Epithelial cell of esophagus (primary cell): ENCODE results near the gene TRAPPC12.

Source experiments
- DNase-seq: peaks from one replicate; pipeline ENCODE4 v3.0.0; 2010; ENCODE audit warnings: low read depth
- H3K4me3 ChIP-seq: 2 replicates; pipeline ENCODE4 v1.5.1; 2011; ENCODE audit warnings: mild to moderate bottlenecking, low read length, control low read depth
- TF ChIP-seq, protein P1 (sequence below): IDR thresholded peaks from 2 replicates; pipeline ENCODE4 v1.5.1; 2011; ENCODE audit warnings: low read depth, mild to moderate bottlenecking, low read length, control low read depth, inconsistent platforms; ENCODE audit not compliant: insufficient read depth; ENCODE audit errors: missing control alignments

Gene TRAPPC12

DNA sequence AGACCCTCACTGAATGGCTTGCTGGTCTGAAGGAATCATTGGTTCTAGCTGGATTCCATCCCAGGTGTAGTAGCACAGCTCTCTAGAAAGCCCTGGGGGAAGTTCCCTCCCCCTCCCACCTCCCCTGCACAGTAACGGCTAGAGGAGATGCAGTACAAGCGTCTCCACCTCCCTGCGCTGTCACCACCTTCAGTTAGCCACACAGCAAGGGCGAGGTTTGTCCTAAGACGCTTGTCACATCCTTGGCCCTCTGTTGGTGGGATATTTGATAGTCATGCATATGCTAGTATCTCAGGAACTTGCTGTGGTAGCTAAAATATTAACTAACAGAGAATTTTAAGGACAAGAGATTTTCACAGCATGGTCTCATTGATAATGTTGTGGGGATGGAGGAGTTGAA, 19.4 kb downstream of the TRAPPC12 start:
- DNase-seq = no peak
- TF ChIP-seq, protein P1, sequence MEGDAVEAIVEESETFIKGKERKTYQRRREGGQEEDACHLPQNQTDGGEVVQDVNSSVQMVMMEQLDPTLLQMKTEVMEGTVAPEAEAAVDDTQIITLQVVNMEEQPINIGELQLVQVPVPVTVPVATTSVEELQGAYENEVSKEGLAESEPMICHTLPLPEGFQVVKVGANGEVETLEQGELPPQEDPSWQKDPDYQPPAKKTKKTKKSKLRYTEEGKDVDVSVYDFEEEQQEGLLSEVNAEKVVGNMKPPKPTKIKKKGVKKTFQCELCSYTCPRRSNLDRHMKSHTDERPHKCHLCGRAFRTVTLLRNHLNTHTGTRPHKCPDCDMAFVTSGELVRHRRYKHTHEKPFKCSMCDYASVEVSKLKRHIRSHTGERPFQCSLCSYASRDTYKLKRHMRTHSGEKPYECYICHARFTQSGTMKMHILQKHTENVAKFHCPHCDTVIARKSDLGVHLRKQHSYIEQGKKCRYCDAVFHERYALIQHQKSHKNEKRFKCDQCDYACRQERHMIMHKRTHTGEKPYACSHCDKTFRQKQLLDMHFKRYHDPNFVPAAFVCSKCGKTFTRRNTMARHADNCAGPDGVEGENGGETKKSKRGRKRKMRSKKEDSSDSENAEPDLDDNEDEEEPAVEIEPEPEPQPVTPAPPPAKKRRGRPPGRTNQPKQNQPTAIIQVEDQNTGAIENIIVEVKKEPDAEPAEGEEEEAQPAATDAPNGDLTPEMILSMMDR = no peak

DNA sequence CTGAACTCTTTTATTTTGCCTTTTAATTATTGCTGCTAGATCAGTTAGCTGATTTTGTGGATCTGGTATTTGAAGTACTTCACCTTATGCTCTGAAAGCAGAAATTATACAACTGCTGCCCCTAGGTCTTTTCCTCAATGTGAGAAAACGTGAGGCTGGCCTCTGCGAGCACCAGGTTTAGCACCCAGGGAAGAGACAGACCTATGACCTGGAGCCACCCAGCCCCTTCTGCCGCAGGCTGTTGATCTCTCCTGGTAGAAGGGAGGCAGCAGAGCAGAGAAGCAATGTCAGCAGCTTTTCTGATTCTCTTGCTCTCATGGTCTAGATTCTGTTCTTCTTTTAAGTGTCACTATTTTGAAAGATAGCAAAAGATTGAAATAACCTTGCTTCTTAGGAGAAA, 19.9 kb downstream of the TRAPPC12 start:
- DNase-seq = no peak
- H3K4me3 ChIP-seq = no peak overlapping the region
- TF ChIP-seq, protein P1 = no peak

More for the DNA sequence above, 19.4 kb downstream of the TRAPPC12 start:
- H3K4me3 ChIP-seq = no peak overlapping the region

DNA sequence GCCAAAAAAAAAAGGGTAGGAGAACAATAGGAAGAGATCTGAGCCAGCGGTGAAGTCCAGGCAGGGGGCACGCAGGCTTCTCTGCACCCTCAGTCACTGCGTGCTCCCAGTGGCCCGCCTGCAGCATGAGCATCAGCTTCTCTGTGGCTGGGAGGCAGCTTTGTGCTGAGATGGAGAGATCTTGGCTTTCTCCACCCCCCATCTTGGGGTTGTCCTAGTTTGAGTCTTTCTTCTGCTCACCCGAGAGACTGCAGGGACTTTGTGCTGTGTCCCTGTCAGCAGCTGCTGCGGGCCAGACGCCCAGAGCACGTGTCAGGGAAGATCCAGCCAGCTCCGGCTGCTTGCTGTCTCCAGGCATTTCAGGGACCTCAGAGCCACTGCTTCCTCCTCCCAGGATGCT, 20.3 kb downstream of the TRAPPC12 start:
- no peak for DNase-seq
- H3K4me3 ChIP-seq = no peak overlapping the region
- TF ChIP-seq, protein P1 = no peak

DNA sequence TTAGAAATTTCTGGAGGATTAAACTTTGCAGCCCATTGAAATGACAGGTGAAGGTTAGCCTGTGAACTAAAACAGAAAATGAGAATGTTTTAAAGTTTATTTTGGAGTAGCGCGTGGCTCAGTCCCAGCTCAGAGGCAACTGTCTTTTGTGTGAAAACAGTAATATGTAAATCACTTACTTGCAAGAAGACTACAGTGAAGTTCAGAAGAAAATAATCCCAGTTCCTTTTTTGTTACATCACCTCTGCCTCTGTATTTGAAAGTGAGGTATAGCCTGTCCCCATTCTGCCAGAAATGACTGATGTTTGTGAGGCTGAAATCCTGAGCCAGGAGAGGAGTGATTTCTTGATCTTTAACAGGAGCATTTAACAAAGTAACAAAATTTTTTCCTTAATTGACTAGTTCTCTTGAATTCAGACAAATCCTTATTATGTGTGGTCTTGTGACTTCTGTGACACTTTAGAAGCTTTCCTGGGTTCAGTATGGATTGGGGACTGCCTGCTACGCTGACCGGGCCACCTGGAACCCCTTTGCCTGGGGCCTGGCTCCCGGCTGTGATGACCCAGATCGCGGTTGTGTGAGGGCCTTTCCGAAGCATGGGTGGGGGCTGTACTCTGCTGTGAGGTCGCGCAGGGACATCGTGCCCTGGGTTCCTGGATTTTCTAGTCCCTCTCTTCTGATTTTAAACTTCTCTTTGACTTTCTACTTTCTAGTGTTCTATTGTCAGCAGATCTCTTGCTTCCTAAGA, 24.3 kb downstream of the TRAPPC12 start:
- no peak overlapping the region for H3K4me3 ChIP-seq
- TF ChIP-seq, protein P1 = no peak
- no peak for DNase-seq

DNA sequence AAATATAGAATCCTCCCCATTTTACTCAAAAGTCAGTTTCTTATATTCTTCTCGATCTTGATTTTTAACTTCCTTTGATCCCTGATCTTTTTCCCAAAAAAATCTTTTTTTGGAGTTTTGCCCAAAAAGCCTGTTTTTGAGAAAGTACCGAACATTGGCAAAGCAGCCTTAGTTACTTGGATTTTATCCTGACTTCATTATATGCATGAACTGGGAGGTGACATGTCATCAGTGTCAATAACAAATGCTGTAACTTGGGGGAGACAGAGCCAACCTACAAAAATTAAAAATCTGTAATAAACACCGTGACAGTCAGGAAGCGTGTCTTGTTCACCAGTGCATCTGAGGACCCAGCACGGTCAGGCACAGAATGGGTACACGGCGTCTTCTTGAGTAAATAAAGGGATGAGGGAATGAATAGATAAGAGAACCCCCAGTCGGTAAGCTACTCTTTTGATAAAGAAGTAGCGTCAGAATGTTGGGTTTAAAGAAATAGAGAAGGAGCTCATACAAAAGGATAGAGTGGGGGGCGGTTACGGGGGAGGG, 24.9 kb downstream of the TRAPPC12 start:
- TF ChIP-seq, protein P1 = no peak
- no peak for DNase-seq
- no peak overlapping the region for H3K4me3 ChIP-seq

DNA sequence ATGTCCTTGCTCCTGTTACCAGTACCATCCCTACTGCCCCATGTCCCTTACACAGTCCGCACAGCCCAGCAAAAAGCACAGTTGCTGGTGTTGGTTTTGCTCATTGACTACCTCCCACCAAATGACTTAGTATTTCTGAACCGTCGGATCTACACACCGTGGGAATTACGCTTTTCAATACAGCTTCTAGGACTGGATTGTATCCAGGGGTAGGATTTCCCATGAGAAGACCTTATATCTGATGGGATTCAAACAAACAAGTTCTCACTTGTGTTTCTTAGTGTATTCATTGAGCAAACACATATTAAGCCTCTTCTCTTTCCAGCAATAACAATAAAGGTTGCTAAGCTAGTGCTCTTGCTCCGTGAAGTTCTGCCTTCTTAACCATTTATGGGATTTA, 25.8 kb downstream of the TRAPPC12 start:
- peak; percentile 61 for DNase-seq
- H3K4me3 ChIP-seq = no peak overlapping the region
- TF ChIP-seq, protein P1 = no peak

DNA sequence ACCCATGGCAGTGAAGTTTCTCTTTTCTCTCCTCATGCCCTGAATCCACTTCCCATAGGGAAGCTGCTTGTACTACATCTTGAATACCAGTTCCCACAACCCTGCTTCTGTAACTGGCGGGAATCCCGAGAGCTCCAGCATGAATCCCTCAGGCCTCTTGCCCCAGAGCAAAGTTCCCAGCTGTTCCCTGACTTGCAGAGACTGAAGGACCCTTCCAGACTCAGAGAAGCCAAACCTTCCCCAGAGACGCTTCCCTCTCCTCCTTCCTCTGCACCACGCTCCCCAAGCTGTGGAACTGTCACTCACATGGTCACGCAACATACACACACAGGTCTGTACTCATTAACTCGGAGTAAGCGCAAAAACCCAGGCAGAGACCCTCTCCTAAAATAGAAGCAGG, 26.4 kb downstream of the TRAPPC12 start:
- H3K4me3 ChIP-seq = no peak overlapping the region
- TF ChIP-seq, protein P1 = no peak
- DNase-seq = no peak
